Measurements from ENCODE around the gene PRRG4.

Gene PRRG4

DNA sequence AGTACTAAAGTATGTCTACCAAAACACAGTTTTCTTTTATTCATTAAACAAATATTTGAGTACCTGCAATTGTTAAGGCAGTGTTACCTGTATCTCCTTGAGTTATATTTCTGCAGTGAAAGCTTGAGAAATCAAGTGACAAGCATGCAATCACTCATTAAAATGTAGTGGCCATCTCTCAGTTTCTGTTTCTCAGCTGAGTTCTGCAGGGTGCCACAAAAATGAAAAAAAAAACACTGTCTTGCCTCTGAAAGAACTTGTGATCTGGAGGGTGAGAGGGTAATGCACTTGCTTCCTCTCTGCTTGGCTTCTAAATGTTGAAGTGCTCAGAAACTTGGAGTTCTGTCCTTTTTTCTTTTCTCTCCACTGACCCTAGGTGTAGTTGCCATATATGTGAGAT, 69.7 kb downstream of the PRRG4 start:
- no peak for ATAC-seq (ENCODE audit: insufficient read depth, low read depth)
- no peak for DNase-seq
- no peak overlapping the region for H2AFZ ChIP-seq (ENCODE audit: low read depth, low read length)
- peaks cover 37% of the 10 kb centered on the region; the same call in 1 of the 2 replicates for H3K36me3 ChIP-seq (ENCODE audit: insufficient read depth, low read length)
- no peaks in the 10 kb centered on the region for H3K27me3 ChIP-seq (ENCODE audit: insufficient read depth, low read length, poor library complexity)
- no peak overlapping the region for H3K4me2 ChIP-seq (ENCODE audit: insufficient read depth, low read length)
- no peak overlapping the region for H3K9ac ChIP-seq (ENCODE audit: low read depth, low read length)
- no peak overlapping the region for H3K4me3 ChIP-seq (ENCODE audit: low read depth in 1 of 2, low read length in 2 of 2)
- peaks cover 100% of the 10 kb centered on the region for H3K79me2 ChIP-seq (ENCODE audit: insufficient read depth, low read length)
- H3K4me1 ChIP-seq (ENCODE audit: insufficient read depth, low read length) = peaks cover 20% of the 10 kb centered on the region
- H3K9me3 ChIP-seq (ENCODE audit: insufficient read depth, low read length, severe bottlenecking) = no peaks in the 10 kb centered on the region
- H4K20me1 ChIP-seq (ENCODE audit: insufficient read depth, low read length) = peaks cover 71% of the 10 kb centered on the region
- no peak overlapping the region for H3K27ac ChIP-seq (ENCODE audit: low read length)
- TF ChIP-seq, protein P1, sequence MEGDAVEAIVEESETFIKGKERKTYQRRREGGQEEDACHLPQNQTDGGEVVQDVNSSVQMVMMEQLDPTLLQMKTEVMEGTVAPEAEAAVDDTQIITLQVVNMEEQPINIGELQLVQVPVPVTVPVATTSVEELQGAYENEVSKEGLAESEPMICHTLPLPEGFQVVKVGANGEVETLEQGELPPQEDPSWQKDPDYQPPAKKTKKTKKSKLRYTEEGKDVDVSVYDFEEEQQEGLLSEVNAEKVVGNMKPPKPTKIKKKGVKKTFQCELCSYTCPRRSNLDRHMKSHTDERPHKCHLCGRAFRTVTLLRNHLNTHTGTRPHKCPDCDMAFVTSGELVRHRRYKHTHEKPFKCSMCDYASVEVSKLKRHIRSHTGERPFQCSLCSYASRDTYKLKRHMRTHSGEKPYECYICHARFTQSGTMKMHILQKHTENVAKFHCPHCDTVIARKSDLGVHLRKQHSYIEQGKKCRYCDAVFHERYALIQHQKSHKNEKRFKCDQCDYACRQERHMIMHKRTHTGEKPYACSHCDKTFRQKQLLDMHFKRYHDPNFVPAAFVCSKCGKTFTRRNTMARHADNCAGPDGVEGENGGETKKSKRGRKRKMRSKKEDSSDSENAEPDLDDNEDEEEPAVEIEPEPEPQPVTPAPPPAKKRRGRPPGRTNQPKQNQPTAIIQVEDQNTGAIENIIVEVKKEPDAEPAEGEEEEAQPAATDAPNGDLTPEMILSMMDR (IDR thresholded peaks at IDR 0.05; ENCODE audit: borderline replicate concordance, extremely low read depth, low read length, poor library complexity, severe bottlenecking) = no peak
- no peak for TF ChIP-seq EZH2 (IDR thresholded peaks at IDR 0.05; ENCODE audit: borderline replicate concordance, low read depth, low read length, severe bottlenecking)

DNA sequence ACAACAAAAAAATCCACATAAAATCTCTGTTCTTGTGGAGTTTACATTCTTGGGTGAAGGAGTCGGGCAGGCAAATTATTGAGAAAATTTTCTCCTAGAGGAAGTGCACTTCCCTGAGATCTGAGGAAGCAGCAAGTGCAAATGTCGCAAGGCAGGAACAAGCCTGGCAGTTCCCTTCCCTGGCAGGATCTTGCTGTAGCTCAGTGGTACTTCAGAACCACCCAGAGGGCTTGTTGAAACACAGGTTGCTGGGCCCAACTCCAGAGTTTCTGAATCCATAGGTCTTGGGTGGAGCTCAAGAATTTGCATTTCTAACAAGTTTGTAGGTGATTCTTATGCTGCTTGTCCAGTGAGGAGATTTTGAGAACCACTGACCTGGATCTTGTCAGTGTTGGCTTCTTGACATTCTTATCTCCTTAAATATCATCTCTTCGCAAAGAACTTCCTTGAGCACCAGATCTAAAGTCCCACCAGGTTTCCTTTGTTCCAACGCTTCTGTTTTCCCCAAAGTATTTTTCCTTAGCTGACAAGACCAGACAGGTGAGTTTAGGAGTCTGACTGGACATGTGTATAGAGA, 72.5 kb downstream of the PRRG4 start:
- Histone ChIP-seq H3K79me2 (ENCODE audit: insufficient read depth, low read length) (peaks cover 100% of the 10 kb centered on the region), H2AFZ (ENCODE audit: low read depth, low read length) (no peak overlapping the region), H4K20me1 (ENCODE audit: insufficient read depth, low read length) (peaks cover 74% of the 10 kb centered on the region), H3K36me3 (ENCODE audit: insufficient read depth, low read length) (peaks cover 36% of the 10 kb centered on the region; the same call in 1 of the 2 replicates), H3K4me1 (ENCODE audit: insufficient read depth, low read length) (peaks cover 3% of the 10 kb centered on the region; the same call in 1 of the 2 replicates), H3K9me3 (ENCODE audit: insufficient read depth, low read length, severe bottlenecking) (no peaks in the 10 kb centered on the region), H3K4me2 (ENCODE audit: insufficient read depth, low read length) (no peak overlapping the region), H3K27ac (ENCODE audit: low read length) (no peak overlapping the region), H3K27me3 (ENCODE audit: insufficient read depth, low read length, poor library complexity) (no peaks in the 10 kb centered on the region), H3K9ac (ENCODE audit: low read depth, low read length) (no peak overlapping the region), H3K4me3 (ENCODE audit: low read depth in 1 of 2, low read length in 2 of 2) (no peak overlapping the region)
- no peak for ATAC-seq (ENCODE audit: insufficient read depth, low read depth)
- no peak for DNase-seq
- TF ChIP-seq EZH2 (IDR thresholded peaks at IDR 0.05; ENCODE audit: borderline replicate concordance, low read depth, low read length, severe bottlenecking) = no peak
- TF ChIP-seq, protein P1 (IDR thresholded peaks at IDR 0.05; ENCODE audit: borderline replicate concordance, extremely low read depth, low read length, poor library complexity, severe bottlenecking) = no peak

DNA sequence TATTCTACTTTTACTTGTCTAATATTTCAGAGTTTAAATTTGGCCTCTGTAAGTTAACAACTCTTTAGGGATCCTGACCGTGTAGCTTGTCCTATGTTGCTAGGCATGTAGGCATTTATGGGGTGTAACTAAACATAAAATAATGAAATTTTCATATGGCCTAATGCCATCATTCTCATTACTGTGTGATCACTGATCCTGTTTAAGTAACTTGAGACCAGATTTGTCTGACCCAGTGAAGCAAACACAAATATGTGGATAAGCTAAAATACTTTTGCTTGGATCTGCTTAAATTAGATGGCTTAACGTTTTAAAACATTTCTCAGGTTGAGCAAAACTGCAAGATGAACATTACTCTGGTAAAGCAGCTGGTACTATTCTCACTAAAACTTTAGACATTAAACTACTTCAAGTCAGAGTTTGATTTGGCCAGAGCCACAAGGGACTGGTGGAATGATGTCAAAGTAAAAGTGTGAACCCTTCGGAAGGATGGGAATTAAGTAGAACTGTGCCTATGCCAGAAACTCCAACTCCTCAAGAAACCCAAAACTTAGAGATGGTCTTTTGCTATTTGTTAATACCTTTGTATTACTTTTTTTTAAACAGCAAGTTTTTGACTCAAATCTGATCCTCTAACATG, 75.4 kb downstream of the PRRG4 start:
- Histone ChIP-seq H3K79me2 (ENCODE audit: insufficient read depth, low read length) (peaks cover 99% of the 10 kb centered on the region), H3K4me3 (ENCODE audit: low read depth in 1 of 2, low read length in 2 of 2) (no peak overlapping the region), H4K20me1 (ENCODE audit: insufficient read depth, low read length) (peaks cover 66% of the 10 kb centered on the region), H2AFZ (ENCODE audit: low read depth, low read length) (no peak overlapping the region), H3K9ac (ENCODE audit: low read depth, low read length) (no peak overlapping the region), H3K4me1 (ENCODE audit: insufficient read depth, low read length) (no peaks in the 10 kb centered on the region), H3K36me3 (ENCODE audit: insufficient read depth, low read length) (peaks cover 21% of the 10 kb centered on the region; the same call in 1 of the 2 replicates), H3K27ac (ENCODE audit: low read length) (no peak overlapping the region), H3K27me3 (ENCODE audit: insufficient read depth, low read length, poor library complexity) (no peaks in the 10 kb centered on the region), H3K9me3 (ENCODE audit: insufficient read depth, low read length, severe bottlenecking) (no peaks in the 10 kb centered on the region), H3K4me2 (ENCODE audit: insufficient read depth, low read length) (no peak overlapping the region)
- no peak for DNase-seq
- ATAC-seq (ENCODE audit: insufficient read depth, low read depth) = no peak
- no peak for TF ChIP-seq EZH2 (IDR thresholded peaks at IDR 0.05; ENCODE audit: borderline replicate concordance, low read depth, low read length, severe bottlenecking)
